CD4-positive, alpha-beta T cell (primary cell): ENCODE data around the gene LSM10. TPM values are rescaled to one million over a fixed set of nuclear protein-coding genes. Genes with fewer than 3 reads are reported as not detected.

Experiments used
- ATAC-seq: fragments of 200-7000 bp; cut with Tn5 transposase; one replicate; pipeline ENCODE4 v1.10.0; 2022; ENCODE audit warnings: mild to moderate bottlenecking; ENCODE audit not compliant: poor library complexity
- CTCF ChIA-PET: fragments of 350-600 bp; sonication (Branson Sonifier 250); formaldehyde crosslinking; loops from one replicate; lab custom pipeline; 2021; ENCODE audit warnings: antibody characterized with exemption, inconsistent platforms; lab: Charles Lee
- POLR2A ChIA-PET: fragments of 350-600 bp; sonication (Branson Sonifier 250); formaldehyde crosslinking; loops from one replicate; lab custom pipeline; 2021; ENCODE audit warnings: antibody characterized with exemption, inconsistent platforms; lab: Charles Lee
- DNase-seq, 14 experiments: peaks; one replicate each; pipeline ENCODE4 v3.0.0-alpha.2; 2013 to 2020; ENCODE audit warnings: mixed read lengths in 2 of 14
- H3K27ac ChIP-seq, 2 donors: one replicate each; pipeline versions ENCODE4 v1.5.1 to v1.7.0; 2013; ENCODE audit warnings: low read length in 2 of 2, low read depth in 1 of 2, mild to moderate bottlenecking in 1 of 2
- H3K27me3 ChIP-seq, 2 experiments: 1 replicate in 1 of 2; 2 replicates in 1 of 2; pipeline versions ENCODE4 v1.6.1 to v1.7.0; 2013; ENCODE audit warnings: low read length in 2 of 2, control low read depth in 1 of 2, mild to moderate bottlenecking in 1 of 2, moderate library complexity in 1 of 2; ENCODE audit not compliant: insufficient read depth in 2 of 2, control insufficient read depth in 1 of 2
- H3K36me3 ChIP-seq: one replicate; pipeline ENCODE4 v1.6.1; 2013; ENCODE audit warnings: low read length, control low read depth; ENCODE audit not compliant: insufficient read depth
- H3K4me1 ChIP-seq: one replicate; pipeline ENCODE4 v1.6.1; 2013; ENCODE audit warnings: low read length, control low read depth; ENCODE audit not compliant: insufficient read depth
- H3K4me3 ChIP-seq: one replicate; pipeline ENCODE4 v1.5.1; 2013; ENCODE audit warnings: mild to moderate bottlenecking, low read length, moderate library complexity
- H3K9me3 ChIP-seq, 2 experiments: 1 replicate in 1 of 2; 2 replicates in 1 of 2; pipeline versions ENCODE4 v1.6.1 to v1.7.0; 2013; ENCODE audit warnings: low read length in 2 of 2, mild to moderate bottlenecking in 2 of 2, control low read depth in 1 of 2, moderate library complexity in 1 of 2; ENCODE audit not compliant: control insufficient read depth in 1 of 2, insufficient read depth in 1 of 2
- H3K27ac Mint-ChIP-seq: one replicate; pipeline ENCODE4 v1.8.0; 2020; ENCODE audit warnings: mixed read lengths
- H3K27me3 Mint-ChIP-seq: one replicate; pipeline ENCODE4 v1.8.0; 2021; ENCODE audit warnings: mixed read lengths
- H3K36me3 Mint-ChIP-seq: one replicate; pipeline ENCODE4 v1.8.0; 2021; ENCODE audit warnings: low read depth, mixed read lengths
- H3K4me1 Mint-ChIP-seq: one replicate; pipeline ENCODE4 v1.8.0; 2021; ENCODE audit warnings: low read depth, mixed read lengths
- H3K4me3 Mint-ChIP-seq: one replicate; pipeline ENCODE4 v1.8.0; 2020; ENCODE audit warnings: mild to moderate bottlenecking, mixed read lengths
- H3K9me3 Mint-ChIP-seq: one replicate; pipeline ENCODE4 v1.8.0; 2020; ENCODE audit warnings: mixed read lengths
- CTCF ChIP-seq: fragments of 200-600 bp; IDR thresholded peaks from one replicate; pipeline ENCODE4 v1.8.0; 2022; ENCODE audit warnings: antibody characterized with exemption, mild to moderate bottlenecking
- intact Hi-C, 2 experiments: fragments of 100-400 bp; cut with DNase I in 1 of 2; cut with micrococcal nuclease in 1 of 2; formaldehyde crosslinking; loops; one replicate each; pipeline versions ENCODE4 v1.15.1 to v1.9.0; 2023 to 2025; cut with DNase I, micrococcal nuclease
- total RNA-seq, 174 experiments: library from RNA in 2 of 174; stranded (reverse) in 2 of 174; gene quantifications; one replicate each; pipeline ENCODE4 v1.2.3 and lab custom pipeline; 2021 to 2026

LSM10 gene
- total RNA-seq, 2 experiments from 2014 or later, result 25.6 to 26.0 TPM

GRCh38 chr1:36425791-36426190 lies 28.1 kb upstream of the LSM10 start:
- Mint-ChIP-seq H3K27ac (no peak overlapping the region), H3K36me3 (no peaks in the 10 kb centered on the region), H3K27me3 (no peaks in the 10 kb centered on the region), H3K4me3 (no peak overlapping the region), H3K9me3 (no peaks in the 10 kb centered on the region), H3K4me1 (peaks cover 8% of the 10 kb centered on the region)
- Histone ChIP-seq H3K9me3 (no peaks in the 10 kb centered on the region), H3K4me1 (peaks cover 7% of the 10 kb centered on the region), H3K36me3 (no peaks in the 10 kb centered on the region), H3K4me3 (no peak overlapping the region), H3K27ac (no peak overlapping the region), H3K27me3 (no peaks in the 10 kb centered on the region)
- intact Hi-C loops, result no loop called here
- ATAC-seq (no peak), DNase-seq (no peak)
- CTCF ChIA-PET, result interaction anchor here (1.5 kb wide), 1 partner anchor 140 kb away, joined by 5 read pairs; no protein-coding TSS in a partner anchor
- TF ChIP-seq CTCF, result no peak
- POLR2A ChIA-PET, result interaction anchor here (0.7 kb wide), 1 partner anchor 19 kb away, joined by 4 read pairs; no protein-coding TSS in a partner anchor

GRCh38 chr1:36421649-36422048 lies 23.9 kb upstream of the LSM10 start:
- Histone ChIP-seq H3K9me3 (no peaks in the 10 kb centered on the region), H3K27me3 (no peaks in the 10 kb centered on the region), H3K4me1 (peaks cover 26% of the 10 kb centered on the region), H3K27ac (peak overlapping the region in 1 of 2 donors; percentile 72), H3K4me3 (no peak overlapping the region), H3K36me3 (no peaks in the 10 kb centered on the region)
- no peaks in the 10 kb centered on the region for H3K27me3 Mint-ChIP-seq
- no peak for TF ChIP-seq CTCF
- H3K9me3 Mint-ChIP-seq, result no peaks in the 10 kb centered on the region
- intact Hi-C loops, result loop anchor here (1.0 to 5.0 kb wide), 7 partner anchors 29 to 321 kb away; partner anchors contain the start of genes STK40 (in 2 of the 2), OSCP1 (in 1 of the 2) and TRAPPC3 (in 1 of the 2)
- peak overlapping the region; percentile 81 for H3K27ac Mint-ChIP-seq
- H3K4me3 Mint-ChIP-seq, result no peak overlapping the region
- ChIA-PET POLR2A (interaction anchor here (0.6 to 0.7 kb wide), 2 partner anchors 43 to 272 kb away, joined by 3 read pairs; partner anchors contain the start of genes MRPS15 and TRAPPC3), CTCF (interaction anchor here (0.7 to 2.2 kb wide), 3 partner anchors 35 to 115 kb away, joined by 3 to 13 read pairs (median 3); partner anchors contain the start of gene SH3D21)
- H3K4me1 Mint-ChIP-seq, result peaks cover 29% of the 10 kb centered on the region
- no peaks in the 10 kb centered on the region for H3K36me3 Mint-ChIP-seq
- DNase-seq (no peak), ATAC-seq (no peak)

- Histone ChIP-seq H3K9me3 (no peaks in the 10 kb centered on the region), H3K27ac (peak overlapping the region; percentile 32 to 72), H3K4me3 (peak overlapping the region; percentile 16), H3K36me3 (no peaks in the 10 kb centered on the region), H3K27me3 (no peaks in the 10 kb centered on the region), H3K4me1 (peaks cover 26% of the 10 kb centered on the region)
- no peaks in the 10 kb centered on the region for H3K36me3 Mint-ChIP-seq
- no peaks in the 10 kb centered on the region for H3K27me3 Mint-ChIP-seq
- intact Hi-C loops, result loop anchor here (1.0 to 5.0 kb wide), 8 partner anchors 30 to 320 kb away; partner anchors contain the start of genes STK40 (in 2 of the 2), OSCP1 (in 1 of the 2) and TRAPPC3 (in 1 of the 2)
- no peaks in the 10 kb centered on the region for H3K9me3 Mint-ChIP-seq
- DNase-seq (peak; percentile 80 to 97 (median 92)), ATAC-seq (peak; percentile 99)
- CTCF ChIA-PET, result interaction anchor here (1.4 to 2.4 kb wide), 2 partner anchors 35 to 78 kb away, joined by 9 to 22 read pairs; partner anchors contain the start of gene STK40
- peak overlapping the region; percentile 76 for H3K4me3 Mint-ChIP-seq
- peaks cover 29% of the 10 kb centered on the region for H3K4me1 Mint-ChIP-seq
- peak; percentile 91 for TF ChIP-seq CTCF
- H3K27ac Mint-ChIP-seq, result peak overlapping the region; percentile 81
- POLR2A ChIA-PET, result interaction anchor here (0.6 to 2.4 kb wide), 11 partner anchors 9 to 334 kb away, joined by 3 to 9 read pairs (median 4); partner anchors contain the start of genes LSM10 and TRAPPC3
Observed at GRCh38 chr1:36420836-36421317, 23.2 kb upstream of the LSM10 start.
